GM19035 (cell line): Measurements from ENCODE around the gene KIRREL3.

ENCODE experiments used
- ATAC-seq: cut with Tn5 transposase; IDR thresholded peaks from one replicate; pipeline ENCODE4 v1.9.1; 2021; ENCODE audit not compliant: unreplicated experiment

The KIRREL3 gene

DNA sequence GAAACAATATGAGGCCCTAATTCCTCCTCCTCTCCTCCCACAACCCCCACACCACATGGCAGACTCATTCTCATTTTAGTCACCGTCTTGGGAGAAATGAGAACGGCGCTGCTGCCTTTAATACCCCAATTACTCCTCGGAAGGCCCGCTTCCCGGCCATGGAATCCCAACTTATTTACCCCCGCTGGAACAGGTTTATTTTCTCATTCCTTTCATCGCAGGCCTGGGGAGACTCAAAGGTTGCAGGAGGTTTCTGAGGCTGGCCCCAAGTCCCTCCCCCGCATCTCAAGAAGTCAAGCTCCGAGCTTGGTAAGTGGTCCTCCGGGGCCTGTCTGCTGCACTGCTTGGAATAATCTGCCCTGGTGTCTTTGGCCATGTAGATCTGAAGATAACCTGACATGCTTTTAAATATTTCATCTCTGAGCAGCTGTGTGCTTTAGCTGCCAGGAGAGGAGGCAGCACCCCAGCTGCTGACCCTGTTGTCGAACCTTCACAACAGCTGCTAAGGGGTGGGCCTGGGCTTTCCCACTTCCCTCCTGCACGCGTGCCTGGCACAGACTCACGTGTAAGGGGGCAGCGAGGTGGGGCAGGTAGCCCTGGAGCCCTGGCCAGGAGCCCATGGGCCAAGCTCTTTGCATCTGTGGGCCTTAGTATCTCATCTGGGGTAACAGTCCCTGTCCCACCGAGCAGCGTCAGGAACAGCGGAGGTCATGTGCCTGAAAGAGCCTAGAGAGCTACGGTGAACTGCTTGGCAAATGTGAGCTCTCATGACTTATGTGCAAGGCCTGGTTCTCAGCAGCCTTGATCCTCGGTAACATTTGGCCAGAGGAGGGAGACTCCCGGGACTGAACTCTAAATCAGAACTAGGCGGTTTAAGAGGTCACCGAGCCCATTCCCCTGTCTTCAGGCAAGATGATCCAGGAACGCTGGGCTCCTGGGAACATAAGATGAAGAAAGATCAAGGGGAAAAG is 480.5 kb downstream of the KIRREL3 start:
- no peak for ATAC-seq

DNA sequence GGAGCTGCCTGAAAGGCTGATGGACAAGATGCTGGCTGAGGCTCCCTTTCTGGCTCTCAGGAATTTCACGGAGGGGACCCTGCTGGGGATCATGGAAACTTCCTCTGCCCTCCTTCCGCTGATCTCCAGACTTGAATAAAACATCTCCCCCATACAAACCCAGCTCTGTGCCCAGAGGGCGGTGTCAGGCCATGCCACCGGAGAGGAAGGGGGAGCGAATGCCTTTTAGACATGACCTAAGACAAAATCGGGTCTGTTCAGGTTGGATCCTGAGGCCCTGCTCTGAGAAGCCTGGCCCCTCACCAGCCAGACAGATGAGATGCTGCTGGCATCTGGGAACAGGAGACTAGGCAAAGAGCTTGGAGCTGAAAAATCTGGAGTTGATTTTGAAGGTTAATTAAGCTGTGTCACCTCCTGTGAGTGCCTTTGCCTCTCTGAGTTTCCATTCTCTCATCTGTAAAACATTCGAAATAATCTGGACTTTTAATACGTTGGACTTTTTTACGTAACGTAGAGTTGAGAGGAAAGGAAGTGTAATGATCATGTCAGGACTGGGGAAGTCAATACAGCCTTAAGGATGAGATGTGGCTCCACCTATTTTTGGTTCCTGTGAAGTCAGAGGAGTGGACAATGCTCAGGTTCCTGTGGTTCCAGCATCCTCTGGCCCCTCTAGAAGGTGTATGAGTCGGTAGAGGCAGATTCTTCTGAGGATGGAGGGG is 481.4 kb downstream of the KIRREL3 start:
- ATAC-seq = no peak

DNA sequence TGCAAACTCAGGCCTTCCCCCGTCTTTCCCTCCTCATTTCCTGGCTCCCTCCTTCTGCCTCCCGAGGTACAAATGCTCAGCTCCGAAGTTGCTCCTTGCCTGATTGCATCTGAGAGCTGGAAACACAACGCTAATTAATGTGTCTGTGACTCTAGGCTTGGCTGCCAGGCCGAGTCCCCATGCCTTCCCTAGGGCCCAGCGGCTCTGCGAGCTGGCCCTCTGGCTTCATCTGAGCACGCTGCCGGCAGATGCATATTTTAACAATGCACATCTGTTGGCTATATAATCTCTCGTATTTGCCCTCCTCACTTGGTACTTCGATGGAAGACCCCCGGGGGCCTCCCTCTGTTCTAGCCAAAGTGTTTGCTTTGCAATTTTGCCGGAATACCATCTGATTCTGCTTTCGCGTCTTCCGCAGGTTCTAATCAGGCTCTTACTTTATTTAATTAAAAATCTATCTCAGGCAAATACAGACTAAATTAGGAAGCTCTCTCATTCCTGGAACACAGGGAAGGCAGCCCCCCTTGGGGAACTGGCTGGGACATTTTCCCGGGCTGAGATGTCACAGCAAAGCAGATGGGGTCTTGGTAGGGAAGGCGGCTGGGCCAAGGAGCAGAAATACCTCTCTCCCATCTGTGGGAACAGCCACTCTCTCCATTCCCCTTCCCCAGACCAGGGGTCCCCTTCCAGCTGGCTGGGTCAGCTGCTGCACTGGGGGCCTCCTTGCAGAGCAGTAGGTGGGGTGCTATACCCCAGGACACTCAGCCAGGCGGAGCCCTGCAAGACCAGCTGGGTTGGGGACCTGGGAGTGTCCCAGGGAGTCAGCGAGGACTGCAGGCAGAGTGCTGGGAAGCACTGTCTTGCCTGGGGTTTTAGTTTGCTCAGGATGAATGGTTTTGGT is 482.2 kb downstream of the KIRREL3 start:
- ATAC-seq = no peak

DNA sequence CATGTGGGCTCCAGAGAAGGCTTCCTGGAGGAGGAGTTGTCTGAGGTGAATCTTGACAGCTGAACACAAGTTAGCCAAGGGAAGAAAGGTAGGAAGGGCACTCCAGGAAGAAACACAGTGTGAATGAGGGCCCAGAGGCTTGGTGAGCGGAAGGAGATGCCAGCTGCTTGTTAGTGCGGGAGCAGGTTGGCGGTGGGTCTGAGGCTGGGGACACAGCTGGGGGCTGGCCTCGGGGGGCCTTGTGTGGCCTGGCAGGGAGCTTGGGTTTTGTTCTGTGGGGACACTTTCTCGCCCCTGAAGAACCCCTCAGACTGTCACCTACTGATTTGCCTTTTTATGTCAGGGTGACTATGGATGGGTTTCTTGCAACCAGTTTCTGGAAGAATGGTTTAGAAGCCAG is 485.1 kb downstream of the KIRREL3 start:
- ATAC-seq = no peak

DNA sequence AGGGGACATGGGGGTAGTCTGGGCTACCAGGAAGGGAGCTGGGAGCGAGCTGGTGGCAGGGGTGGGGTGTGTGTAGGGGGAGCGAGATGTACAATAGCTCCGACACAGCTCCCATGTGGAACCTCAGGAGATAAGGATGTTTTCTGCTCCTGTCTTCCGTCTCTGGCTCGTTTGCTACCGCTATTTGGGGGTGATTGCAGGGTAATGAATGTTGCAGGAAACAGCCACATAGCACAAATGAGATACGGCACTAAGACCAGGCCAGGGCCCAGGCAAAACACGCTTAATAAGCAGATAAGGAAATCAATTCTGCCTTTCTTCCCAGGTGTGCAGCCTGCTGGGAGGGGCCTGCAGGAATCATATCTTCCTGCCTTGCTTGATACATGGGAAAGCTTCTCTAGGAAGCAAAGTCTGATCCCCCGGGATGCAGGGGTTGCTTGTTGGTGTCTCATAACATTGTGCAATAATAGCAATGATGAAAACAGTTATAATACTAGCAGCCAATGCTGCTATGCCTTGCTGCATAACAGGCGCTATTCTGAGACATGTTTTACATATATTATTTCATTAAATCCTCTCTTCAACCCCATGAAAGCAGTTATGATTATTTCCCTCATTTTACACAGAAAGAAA is 486.4 kb downstream of the KIRREL3 start:
- no peak for ATAC-seq

DNA sequence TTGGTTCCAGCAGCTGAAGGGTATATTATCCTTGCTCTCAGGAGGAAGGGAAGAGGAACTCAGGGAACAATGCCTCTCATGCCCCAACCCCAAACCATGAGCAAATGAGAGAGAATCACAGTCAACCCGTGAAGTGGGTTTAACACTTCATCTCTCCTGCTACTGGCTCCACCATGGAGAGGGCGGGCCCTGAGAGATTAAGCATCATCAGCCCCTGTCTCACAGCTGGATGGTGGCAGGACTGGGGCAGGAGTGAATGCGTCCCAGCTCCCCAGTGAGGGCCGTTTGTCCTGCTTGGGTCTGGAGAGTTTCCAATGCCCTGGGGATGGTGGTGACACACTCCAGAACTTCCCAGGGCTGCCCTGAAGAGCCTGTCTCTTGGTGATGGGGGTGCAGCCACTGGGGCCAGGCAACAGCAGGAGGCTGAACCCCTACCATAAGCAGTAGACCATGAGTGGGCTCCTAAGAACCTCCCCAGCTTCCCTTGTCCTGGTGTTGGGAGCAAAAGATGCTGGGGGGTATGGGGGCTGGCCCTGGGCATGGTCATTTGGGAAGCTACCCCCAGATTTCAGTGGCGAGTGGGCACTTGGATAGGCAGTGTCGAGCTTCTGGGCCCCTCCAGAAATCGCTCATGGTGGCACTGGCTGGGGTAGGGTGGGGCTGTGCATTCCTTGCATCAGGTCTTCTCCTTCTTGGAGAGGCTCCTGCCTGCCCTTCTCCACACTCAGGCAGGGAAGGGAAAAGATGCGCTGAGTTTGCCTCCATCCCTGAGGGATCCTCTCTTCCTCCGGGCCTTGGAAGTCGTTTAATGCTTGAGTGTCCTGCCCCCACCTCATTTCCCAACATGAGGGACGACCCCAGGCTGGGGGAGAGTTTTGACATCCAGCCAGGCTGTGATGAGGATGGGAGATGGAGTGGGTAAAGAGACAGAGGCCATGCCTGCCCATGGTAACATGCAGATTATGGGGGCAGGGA is 487.5 kb downstream of the KIRREL3 start:
- no peak for ATAC-seq

DNA sequence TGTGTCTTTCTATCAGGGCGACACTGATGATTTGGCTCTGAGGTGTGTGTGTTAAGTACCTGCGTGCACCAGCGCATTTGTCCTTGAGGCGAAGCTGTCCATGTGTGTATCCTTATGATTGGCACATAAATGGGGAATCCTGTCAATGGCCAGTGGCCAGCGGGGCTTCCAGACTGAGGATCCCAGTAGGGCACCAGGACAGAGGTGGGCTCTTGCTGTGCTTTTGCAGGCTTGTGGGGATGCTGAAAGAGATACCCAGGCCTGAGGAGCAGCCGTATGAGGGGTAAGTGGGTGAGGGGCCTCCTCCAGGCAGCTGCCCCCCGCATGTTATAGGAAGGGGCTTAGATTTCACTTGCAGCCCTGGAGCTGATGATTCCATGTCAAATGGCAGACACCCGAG is 488.3 kb downstream of the KIRREL3 start:
- no peak for ATAC-seq

DNA sequence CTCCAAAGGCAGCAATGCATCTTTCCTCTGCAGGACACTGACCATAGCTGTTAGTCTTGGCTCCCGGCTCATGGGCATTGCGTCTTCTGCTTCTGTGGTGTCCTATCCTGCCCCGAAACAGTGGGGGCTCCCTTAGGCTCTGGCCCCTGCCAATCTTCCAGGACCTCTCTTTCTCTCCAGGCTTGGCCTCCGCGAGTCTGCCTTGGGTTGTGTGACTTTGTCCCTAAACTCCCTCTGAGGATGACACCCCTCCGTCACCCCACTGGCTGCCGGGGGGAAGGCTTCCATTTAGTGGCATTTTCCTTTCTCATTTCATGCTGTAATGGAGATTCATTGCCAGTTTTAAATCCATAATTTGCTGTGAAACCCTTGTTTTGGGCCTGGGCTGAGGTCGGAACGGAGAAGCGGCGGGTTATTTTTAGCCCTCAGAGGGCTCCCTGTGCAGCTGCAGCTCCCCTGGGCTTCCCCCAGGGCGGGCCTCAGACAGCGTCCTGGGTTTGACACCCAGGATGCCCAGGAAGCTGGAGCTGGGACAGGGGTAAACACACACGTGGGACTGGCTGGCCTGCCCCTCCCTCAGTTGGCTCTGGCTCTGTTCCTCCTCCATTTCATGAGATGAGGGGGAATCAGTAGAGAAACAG is 489.0 kb downstream of the KIRREL3 start:
- no peak for ATAC-seq

DNA sequence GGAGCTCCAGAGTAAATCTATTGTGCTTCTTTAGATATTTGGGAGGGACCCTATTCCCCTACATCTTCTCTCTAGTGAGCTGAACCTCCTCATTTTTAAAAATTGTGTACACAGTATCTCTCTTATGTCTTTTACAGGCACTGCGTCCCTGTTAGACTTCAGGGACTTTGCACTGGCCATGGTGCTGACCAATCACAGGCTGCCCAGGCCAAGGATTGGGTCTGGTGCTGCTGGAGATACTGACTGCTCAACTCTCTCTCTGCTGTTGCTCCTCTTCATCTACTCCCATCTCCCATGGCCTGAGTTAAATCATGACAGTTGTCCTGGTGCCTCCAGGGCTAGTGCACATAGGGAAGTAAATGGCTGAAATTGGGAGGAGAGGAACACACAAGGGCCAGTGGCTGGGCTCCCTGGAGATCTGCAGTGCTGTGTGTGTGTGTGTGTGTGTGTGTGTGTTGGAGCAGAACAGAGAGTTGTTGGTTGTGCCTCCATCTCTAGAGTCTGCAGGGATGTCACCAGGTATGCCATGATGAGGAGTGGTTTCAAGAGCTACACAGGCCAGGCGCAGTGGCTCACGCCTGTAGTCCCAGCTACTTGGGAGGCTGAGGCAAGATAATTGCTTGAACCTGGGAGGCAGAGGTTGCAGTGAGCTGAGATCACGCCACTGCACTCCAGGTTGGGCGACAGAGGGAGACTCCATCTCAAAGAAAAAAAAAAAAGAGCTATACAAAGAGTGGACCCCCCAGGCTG is 489.8 kb downstream of the KIRREL3 start:
- ATAC-seq = no peak

DNA sequence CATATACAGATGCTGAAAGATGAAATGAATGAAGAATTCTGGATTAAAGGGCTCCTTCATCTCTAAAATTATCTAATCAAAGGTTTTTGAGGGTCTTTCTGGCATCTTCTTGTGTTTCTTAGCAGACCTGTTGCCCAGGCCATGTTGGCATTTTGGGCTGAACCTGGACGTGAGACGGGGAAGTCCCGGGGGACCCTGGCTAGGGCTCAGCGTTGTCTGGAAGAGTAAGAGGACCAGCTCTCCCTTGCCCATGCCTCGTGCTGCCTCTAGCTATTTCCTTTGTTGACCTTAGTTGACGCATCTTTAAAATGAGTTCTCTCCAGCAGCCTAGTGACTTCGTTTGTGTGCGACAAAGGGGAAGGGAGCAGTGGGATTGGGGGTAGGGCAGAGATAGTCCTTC is 492.9 kb downstream of the KIRREL3 start:
- no peak for ATAC-seq

DNA sequence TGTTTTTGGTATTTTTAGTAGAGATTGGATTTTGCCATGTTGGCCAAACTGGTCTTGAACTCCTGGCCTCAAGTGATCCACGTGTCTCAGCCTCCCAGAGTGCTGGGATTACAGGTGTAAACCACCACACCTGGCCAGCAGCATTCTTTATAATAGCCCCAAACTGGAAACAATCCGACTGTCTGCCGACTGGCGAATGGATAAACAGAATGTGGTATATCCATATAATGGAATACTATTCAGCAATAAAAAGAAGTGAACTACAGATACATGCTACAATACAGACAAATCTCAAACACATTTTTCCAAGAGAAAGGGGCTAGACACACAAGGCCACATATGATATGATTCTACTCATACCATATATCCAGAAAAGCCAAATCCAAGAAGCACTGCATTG is 493.8 kb downstream of the KIRREL3 start:
- no peak for ATAC-seq

DNA sequence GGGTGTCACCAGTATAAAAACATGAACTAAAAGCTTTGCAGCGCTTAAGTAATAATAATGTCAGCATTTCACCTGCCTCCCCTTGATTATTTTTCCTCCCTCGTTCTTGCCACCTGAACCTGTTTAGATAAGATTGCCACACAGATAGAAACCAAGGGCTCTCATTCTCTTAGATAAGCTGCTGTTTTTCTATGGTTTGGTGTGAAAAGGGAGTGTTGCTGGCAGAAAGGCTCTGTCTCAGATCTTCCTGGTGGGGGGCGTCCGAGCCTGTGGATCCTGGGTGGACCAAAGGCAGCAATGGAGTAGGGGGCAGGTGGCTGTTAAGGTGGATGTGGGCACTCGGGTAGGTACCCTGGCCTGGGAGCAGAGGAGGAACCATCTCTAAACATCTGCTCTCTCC is 497.6 kb downstream of the KIRREL3 start:
- ATAC-seq = no peak

DNA sequence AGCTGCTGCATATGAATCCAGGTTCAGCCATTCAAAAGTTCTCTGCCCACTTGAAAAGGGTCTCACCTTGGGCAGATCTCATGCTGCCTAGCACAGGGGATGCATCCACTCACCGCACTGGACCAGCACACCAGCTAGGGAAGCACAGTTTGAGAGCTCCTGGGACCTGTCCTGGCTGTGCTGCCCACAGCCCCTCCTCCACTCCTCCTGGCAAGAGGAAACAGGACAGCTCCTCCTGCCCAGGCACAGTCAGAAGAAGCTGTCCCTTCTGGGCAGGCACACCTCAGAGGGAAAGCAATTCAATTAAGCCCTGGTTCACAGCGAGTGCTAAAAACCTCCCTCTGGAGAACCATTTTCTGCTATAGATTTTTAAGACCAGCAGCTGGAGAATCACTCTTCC is 498.4 kb downstream of the KIRREL3 start:
- no peak for ATAC-seq

DNA sequence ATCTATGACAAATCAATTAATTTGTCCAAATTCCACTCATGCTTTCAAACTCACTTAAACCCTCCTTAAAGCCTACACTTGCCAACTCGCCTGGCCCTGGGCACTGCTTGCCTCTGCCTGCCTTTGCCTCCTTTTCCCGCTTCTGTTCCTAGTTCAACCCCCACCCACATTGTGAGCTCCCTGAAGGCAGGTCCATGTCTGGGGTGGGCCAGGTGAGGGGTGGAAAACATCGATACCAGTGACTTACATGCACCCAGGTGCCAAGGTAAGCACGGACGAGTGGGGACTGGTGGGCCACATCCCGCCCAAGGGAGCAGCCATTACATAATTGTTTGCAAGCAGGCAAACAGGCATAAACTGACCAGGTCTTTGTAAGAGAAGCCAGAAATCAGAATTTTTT is 498.9 kb downstream of the KIRREL3 start:
- ATAC-seq = no peak

DNA sequence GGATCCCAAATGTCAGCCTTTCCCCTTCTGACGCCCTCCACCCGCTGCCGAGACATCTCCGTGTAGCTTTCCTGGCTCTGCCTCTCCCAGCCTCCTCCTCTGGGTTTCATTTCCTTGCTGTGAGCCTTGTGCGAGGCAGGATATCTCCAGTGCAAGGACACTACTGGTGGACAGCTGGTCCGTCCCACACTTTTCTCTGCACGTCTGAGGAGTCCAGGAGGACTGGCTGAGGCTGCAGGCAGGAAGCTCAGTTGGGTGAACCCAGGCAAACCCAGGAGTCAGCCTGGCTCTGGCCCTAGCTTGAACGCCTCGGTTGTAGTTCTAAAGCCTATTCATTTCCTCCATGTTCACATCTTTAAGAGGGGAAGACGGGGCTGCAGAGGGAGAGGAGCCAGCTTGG is 499.6 kb downstream of the KIRREL3 start:
- no peak for ATAC-seq

DNA sequence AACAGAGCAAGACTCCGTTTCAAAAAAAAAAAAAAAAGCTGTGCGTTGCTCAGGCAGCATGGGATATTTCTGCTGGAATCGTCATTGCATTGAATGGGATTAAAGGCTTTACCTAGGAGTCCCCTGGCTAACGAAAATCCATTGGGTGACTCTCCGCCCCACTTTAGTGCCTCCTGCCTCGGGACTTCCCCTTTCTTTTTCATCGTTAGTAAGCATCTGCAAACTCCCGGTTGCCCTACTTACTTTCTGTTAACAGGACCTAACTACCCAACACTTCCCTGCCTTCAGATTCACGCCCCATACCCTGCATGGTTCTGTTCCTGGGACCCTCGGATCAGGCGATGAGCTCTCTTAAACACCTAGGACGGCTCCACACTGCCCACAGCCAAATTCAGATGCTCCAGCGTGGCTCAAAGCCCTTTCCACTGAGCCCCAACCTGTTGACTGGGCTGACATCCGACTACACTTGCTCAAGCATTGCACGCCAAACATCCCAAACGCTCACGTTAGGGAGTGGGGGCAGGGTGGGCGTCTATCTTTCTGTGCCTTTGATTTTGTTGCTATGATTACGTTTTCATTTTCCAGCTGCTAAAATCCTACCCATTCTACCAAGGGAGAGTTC is 501.3 kb downstream of the KIRREL3 start:
- no peak for ATAC-seq

DNA sequence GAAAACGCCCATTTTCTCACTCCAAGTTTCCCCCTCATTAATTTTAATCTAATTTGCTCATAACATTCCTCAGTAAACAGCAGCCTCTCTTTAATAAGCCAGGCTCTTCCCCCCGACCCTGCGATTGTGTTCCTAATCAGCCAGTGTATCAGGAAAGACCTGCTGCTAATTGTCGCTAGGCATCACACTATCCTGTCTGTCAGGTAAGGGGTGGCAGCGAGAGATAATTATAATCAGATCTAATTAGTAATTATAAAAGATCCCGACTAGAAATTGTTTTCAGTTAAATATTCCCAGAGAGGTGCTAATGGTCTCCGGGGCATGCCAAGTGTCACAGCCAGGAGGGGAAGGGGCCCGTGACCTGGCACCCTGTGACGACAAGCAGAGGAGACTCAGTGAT is 502.3 kb downstream of the KIRREL3 start:
- ATAC-seq = no peak

DNA sequence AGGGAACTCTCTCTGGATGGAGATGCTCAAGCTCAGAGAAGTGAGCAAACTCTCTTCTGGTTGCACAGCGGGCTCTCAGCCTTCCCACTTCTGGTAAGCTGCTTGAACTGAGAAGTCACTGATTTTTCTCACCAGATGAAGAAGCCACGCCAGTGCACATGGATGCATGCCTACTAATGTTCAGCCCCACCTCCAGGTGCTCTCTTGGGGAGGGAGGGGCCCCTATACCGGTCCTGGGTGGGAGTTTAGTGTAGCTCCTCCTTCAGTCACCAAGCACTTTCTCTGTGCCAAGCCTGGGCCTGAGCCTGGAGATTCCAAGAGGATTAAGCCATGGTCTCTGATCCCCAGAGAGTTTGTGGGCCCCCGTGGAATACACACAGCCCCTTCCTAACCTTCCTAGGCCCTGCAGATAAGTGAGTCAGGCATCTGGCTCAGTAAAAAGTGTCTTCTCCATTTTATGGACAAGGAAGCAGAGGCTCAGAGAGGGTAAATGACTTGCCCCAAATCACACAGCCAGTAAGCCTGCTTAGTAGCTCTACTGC is 502.9 kb downstream of the KIRREL3 start:
- no peak for ATAC-seq
